ENCODE data around the gene CNIH1.
"Not testable (repeated sequence)": the region's sequence is repeated elsewhere in the genome, so short reads cannot be mapped to it uniquely, and the experiment has no call there.

The CNIH1 gene

GRCh38 chr14:54378893-54379292 is 62.3 kb downstream of the CNIH1 start:
- DNase-seq, result not testable (repeated sequence)

GRCh38 chr14:54377501-54377900 is 63.7 kb downstream of the CNIH1 start:
- no peak for DNase-seq

- no peak for DNase-seq
These were observed 66.9 kb downstream of the CNIH1 start for GRCh38 chr14:54374117-54374884.
